SKM-1 treated with dmso at 0.1 percent for 144 hours (cell line): ENCODE data around the gene ELOVL3.
"Not testable (repeated sequence)": the region's sequence is repeated elsewhere in the genome, so short reads cannot be mapped to it uniquely, and the experiment has no call there.

Source experiments
- DNase-seq: peaks from one replicate; lab custom pipeline; 2025; ENCODE audit not compliant: unreplicated experiment; lab: John Stamatoyannopoulos, UW

The ELOVL3 gene

GRCh38 chr10:102247734-102248133 is 21.6 kb downstream of the ELOVL3 start:
- no peak for DNase-seq

DNA sequence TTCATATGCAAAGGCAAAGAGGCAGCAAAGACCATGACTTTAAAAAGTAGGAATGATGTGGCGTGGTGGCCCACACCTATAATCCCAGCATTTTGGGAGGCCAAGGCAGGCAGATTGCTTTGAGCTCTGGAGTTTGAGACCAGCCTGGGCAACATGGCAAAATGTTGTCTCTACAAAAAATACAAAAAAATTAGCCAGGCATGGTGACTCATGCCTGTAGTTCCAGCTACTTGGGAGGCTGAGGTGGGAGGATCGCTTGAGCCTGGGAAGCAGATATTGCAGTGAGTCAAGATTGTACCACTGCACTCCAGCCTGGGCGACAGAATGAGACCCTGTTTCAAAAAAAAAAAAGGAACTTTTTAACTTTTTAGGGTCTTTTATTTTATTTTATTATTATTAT is 26.4 kb downstream of the ELOVL3 start:
- DNase-seq, result not testable (repeated sequence)

DNA sequence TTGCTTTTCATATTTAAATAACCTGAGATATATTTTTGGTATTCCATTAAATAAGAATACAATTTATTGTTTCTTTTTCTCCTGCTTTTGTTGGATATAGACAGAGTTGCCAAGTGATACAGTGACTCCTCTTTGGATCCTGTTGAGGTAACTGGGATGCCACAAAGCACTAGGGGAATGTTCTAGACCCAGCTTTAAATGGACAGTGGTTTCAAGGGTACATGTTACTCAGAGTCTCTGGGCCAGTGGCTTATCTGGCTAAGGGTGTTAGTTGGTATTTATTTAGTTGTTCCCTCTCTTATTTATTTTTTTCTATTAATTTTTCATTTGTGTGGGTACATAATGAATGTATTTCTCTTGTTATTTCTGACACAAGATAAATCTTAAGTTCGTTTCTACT is 28.3 kb downstream of the ELOVL3 start:
- no peak for DNase-seq

GRCh38 chr10:102255404-102255803 is 29.3 kb downstream of the ELOVL3 start:
- DNase-seq, result no peak

DNA sequence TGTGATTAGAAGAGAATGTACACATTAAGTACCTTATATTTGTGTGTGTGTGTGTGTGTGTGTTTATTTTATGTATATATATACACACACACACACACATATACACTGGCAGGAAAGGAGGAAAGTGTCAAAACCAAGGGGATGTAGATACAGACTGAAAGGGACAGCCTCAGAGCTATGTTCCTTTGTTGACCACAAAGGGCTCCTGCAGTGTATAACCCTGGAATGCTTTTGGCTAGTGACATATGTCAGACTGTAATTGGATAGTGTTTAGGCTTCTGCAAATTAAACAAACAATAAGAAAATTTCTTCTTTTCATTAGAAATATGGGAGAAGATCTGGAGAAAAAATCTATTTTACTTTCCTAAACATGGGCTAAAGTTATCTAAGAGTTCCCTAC is 35.1 kb downstream of the ELOVL3 start:
- DNase-seq, result no peak

GRCh38 chr10:102261842-102262241 is 35.7 kb downstream of the ELOVL3 start:
- no peak for DNase-seq

GRCh38 chr10:102262744-102263370 is 36.8 kb downstream of the ELOVL3 start:
- DNase-seq, result no peak

- no peak for DNase-seq
Measured at GRCh38 chr10:102264371-102264770, 38.3 kb downstream of the ELOVL3 start.

- no peak for DNase-seq
Measured at GRCh38 chr10:102266670-102267069, 40.6 kb downstream of the ELOVL3 start.

DNA sequence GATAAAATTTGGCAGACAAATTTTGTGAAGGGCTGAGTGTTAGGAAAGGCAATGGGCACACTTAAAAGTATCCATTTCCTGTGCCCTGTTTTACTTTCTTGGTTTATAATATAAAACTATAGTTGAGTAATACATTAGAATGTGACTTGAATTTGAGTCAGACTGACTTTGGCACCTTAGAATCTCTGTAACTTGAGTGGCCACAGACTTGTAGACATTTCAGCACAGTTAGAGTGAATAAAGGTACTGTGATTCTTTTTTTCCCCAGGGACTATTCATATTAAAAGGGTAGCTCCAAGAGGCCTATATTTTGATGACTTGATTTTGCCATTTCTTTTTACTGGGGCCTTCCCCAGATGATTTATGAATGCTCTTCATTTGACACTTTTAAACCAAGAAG is 41.6 kb downstream of the ELOVL3 start:
- no peak for DNase-seq

GRCh38 chr10:102268375-102268888 is 42.3 kb downstream of the ELOVL3 start:
- DNase-seq, result no peak

- DNase-seq, result no peak
Measured at GRCh38 chr10:102269017-102269416, 42.9 kb downstream of the ELOVL3 start.

DNA sequence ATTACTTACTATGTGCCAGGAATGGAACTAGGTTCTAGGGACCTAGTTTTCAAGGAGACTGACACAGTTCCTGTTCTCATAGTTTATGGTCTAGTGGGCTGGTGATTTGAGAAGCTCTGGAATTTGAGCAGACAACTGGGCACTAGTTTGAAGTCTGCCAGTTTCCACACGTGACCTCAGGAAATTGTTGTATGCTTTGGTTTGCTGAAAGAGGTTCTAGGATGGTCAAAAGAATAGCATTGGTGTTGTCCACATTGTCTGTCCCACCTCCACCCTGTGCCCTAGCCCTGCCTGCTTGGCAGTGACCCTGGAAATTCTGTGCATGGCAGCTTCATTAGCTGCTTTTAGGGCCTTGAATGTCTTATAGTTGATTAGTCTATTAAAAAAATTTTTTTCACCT is 48.0 kb downstream of the ELOVL3 start:
- DNase-seq, result no peak

DNA sequence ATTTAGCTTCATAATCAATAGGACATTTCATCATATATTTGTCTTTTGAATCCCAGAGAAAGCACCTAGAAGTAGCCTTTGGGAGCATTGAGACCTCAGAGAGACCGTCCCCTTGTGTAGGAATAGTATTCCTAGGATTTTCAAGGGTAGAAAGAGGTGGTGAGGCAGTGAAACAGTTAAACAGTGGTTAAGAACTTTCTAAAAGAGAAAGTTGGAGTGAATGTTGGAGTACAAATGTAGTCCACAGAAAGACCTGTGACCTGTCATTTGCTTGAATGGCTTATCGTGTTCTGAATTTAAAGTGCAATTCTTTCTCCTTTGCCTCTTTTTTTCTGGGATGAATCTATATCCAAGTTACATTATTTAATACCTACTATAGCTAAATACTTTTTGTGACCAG is 49.2 kb downstream of the ELOVL3 start:
- DNase-seq, result no peak

GRCh38 chr10:102279104-102279503 is 53.0 kb downstream of the ELOVL3 start:
- DNase-seq, result no peak
